Measurements from ENCODE around the gene F11R.

F11R gene

DNA sequence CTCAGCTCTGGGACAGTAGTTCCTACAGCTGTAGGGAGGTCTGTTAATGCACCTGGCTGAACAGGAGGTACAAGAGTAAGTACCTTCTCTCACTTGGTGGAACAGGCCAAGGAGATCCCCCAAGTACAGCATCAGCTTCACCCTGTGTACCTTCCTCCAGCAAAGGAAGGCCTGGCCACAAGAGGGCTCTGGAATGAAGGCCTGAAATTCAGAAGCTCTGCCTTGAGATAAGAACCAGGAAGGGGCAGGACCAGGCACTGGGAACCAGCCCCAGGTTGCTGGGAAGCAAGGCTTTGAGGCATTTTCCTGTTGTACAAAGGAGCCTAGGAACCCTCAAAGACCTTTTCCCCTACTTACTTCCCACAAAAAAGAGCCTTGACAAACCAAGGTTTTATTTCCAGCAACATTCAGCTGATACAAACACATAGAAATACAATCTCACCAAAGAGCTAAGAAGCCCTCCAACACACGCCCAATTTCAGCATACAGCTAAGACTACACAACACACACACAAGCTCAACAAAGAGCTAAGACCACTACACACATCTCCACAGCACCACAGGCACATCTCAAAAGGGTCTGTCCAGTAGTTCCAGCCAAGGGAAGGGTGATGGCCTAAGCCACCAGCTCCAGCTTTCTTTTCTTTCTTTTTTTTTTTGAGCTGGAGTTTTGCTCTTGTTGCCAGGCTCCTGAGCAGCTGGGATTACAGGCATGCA, 23.5 kb downstream of the F11R start:
- TF ChIP-seq, protein P1, sequence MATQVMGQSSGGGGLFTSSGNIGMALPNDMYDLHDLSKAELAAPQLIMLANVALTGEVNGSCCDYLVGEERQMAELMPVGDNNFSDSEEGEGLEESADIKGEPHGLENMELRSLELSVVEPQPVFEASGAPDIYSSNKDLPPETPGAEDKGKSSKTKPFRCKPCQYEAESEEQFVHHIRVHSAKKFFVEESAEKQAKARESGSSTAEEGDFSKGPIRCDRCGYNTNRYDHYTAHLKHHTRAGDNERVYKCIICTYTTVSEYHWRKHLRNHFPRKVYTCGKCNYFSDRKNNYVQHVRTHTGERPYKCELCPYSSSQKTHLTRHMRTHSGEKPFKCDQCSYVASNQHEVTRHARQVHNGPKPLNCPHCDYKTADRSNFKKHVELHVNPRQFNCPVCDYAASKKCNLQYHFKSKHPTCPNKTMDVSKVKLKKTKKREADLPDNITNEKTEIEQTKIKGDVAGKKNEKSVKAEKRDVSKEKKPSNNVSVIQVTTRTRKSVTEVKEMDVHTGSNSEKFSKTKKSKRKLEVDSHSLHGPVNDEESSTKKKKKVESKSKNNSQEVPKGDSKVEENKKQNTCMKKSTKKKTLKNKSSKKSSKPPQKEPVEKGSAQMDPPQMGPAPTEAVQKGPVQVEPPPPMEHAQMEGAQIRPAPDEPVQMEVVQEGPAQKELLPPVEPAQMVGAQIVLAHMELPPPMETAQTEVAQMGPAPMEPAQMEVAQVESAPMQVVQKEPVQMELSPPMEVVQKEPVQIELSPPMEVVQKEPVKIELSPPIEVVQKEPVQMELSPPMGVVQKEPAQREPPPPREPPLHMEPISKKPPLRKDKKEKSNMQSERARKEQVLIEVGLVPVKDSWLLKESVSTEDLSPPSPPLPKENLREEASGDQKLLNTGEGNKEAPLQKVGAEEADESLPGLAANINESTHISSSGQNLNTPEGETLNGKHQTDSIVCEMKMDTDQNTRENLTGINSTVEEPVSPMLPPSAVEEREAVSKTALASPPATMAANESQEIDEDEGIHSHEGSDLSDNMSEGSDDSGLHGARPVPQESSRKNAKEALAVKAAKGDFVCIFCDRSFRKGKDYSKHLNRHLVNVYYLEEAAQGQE (IDR thresholded peaks at IDR 0.05; ENCODE audit: insufficient read depth in 1 of 2, low read depth in 2 of 2, low read length in 2 of 2): no peak
- TF ChIP-seq SIN3A (IDR thresholded peaks at IDR 0.05; ENCODE audit: borderline replicate concordance, insufficient read depth, low read length) (no peak), FOXP2 (optimal IDR thresholded peaks at IDR 0.05; ENCODE audit: borderline replicate concordance, extremely low read depth, extremely low read length, insufficient read depth) (no peak), TAF1 (IDR thresholded peaks at IDR 0.05; ENCODE audit: borderline replicate concordance, insufficient read depth, low read length) (no peak), POLR2AphosphoS5 (IDR thresholded peaks at IDR 0.05; ENCODE audit: low read depth, low read length) (no peak)

DNA sequence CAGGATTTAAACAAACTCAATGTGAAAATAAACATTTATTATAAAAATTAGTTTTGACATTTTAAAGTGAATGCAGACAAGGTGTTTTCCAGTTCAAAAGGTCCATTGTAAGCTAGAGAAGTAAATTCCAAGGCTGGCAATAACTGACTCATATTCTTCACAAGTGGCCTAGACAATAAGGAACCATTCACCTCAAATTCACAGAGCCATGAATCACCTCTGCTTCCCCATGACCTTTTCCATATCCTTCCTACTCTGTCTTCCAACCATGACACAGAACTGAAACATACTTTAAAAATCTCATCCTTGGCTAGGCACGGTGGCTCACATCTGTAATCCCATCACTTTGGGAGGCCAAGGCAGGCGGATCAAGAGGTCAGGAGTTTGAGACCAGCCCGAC, 24.8 kb downstream of the F11R start:
- TF ChIP-seq FOXP2 (optimal IDR thresholded peaks at IDR 0.05; ENCODE audit: borderline replicate concordance, extremely low read depth, extremely low read length, insufficient read depth): no peak
- TF ChIP-seq TAF1 (IDR thresholded peaks at IDR 0.05; ENCODE audit: borderline replicate concordance, insufficient read depth, low read length): no peak
- TF ChIP-seq SIN3A (IDR thresholded peaks at IDR 0.05; ENCODE audit: borderline replicate concordance, insufficient read depth, low read length): no peak
- no peak for TF ChIP-seq POLR2AphosphoS5 (IDR thresholded peaks at IDR 0.05; ENCODE audit: low read depth, low read length)
- TF ChIP-seq, protein P1 (IDR thresholded peaks at IDR 0.05; ENCODE audit: insufficient read depth in 1 of 2, low read depth in 2 of 2, low read length in 2 of 2): no peak

DNA sequence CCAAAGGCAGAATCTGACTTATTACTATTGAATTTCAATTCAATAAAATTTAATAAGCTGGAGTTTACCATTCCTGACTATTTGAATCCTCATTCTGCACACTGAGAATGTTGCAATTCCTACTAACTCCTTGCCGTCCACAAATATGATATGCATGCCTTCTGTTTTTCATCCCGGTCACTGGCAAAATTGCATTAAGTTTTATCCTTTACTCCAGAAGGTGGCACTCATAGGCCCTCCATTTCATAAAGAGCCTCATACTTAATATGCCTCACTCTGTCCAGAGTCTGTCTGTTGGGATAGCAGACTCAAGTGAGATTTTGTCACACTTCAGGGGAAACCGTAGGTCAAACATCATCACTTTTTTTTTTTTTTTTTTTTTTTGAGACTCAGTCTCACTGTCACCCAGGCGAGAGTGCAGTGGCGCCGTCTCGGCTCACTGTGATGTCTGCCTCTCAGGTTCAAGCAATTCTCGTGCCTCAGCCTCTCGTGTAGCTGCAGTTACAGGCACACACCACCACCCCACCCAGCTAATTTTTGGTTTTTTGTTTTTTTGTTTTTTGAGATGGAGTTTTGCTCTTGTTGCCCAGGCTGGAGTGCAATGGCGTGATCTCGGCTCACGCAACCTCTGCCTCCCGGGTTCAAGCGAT, 27.3 kb downstream of the F11R start:
- TF ChIP-seq POLR2AphosphoS5 (IDR thresholded peaks at IDR 0.05; ENCODE audit: low read depth, low read length): no peak
- no peak for TF ChIP-seq TAF1 (IDR thresholded peaks at IDR 0.05; ENCODE audit: borderline replicate concordance, insufficient read depth, low read length)
- no peak for TF ChIP-seq FOXP2 (optimal IDR thresholded peaks at IDR 0.05; ENCODE audit: borderline replicate concordance, extremely low read depth, extremely low read length, insufficient read depth)
- no peak for TF ChIP-seq SIN3A (IDR thresholded peaks at IDR 0.05; ENCODE audit: borderline replicate concordance, insufficient read depth, low read length)
- TF ChIP-seq, protein P1 (IDR thresholded peaks at IDR 0.05; ENCODE audit: insufficient read depth in 1 of 2, low read depth in 2 of 2, low read length in 2 of 2): no peak

DNA sequence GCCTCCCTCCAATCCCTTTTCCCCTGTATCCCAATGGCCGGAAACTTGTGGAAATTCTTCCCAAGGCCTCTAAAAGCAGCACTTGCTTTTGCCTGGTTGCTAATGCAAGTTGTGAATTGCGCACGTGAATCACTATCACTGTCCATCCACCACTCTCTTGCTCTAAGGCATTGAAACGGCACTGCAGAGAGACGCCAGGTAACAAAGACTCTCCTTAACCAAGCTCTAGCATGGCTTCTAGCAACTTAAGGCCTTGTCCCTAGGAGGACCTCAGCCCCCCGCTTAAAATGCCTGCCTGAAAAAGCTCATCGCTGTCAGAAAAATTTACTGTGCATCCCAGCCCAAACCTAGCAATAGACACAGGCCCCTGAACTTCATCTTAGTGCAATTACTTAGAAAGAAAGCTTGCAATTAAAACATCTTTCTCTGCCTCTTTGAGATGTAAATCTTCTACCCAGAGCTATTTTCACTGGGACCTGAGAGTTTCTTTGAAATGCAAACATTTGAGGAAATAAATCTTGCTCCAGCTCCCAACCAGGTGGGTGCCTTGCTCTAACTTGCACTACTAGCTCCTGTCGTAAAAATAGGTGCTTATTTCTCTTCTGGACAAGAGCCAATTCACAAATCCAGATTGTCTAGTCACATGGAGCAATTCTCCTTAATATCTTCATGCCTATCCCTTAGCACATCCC, 33.4 kb downstream of the F11R start:
- TF ChIP-seq, protein P1 (IDR thresholded peaks at IDR 0.05; ENCODE audit: insufficient read depth in 1 of 2, low read depth in 2 of 2, low read length in 2 of 2): no peak
- no peak for TF ChIP-seq TAF1 (IDR thresholded peaks at IDR 0.05; ENCODE audit: borderline replicate concordance, insufficient read depth, low read length)

Measured in PFSK-1 (cell line).